Fibroblast of villous mesenchyme (primary cell): Measurements from ENCODE around the gene TRIM33. TPM values are rescaled to one million over a fixed set of nuclear protein-coding genes. Genes with fewer than 3 reads are reported as not detected.

Experiments used
- DNase-seq: peaks from one replicate; pipeline ENCODE4 v3.0.0-alpha.2; 2010; ENCODE audit warnings: low read depth
- H3K4me3 ChIP-seq: 2 replicates; pipeline ENCODE4 v1.5.1; 2011; ENCODE audit warnings: low read depth, mild to moderate bottlenecking, low read length
- CTCF ChIP-seq: IDR thresholded peaks from 2 replicates; pipeline ENCODE4 v1.5.1; 2012; ENCODE audit warnings: low read depth, mild to moderate bottlenecking, low read length; ENCODE audit not compliant: insufficient read depth
- total RNA-seq: library from RNA; depleted of rRNA; stranded (reverse); fragments of >200 nt; gene quantifications from 2 replicates; pipeline ENCODE4 v1.2.3, GENCODE V29; 2012

TRIM33 gene
- total RNA-seq, 1 donor, result 36.3 TPM

DNA sequence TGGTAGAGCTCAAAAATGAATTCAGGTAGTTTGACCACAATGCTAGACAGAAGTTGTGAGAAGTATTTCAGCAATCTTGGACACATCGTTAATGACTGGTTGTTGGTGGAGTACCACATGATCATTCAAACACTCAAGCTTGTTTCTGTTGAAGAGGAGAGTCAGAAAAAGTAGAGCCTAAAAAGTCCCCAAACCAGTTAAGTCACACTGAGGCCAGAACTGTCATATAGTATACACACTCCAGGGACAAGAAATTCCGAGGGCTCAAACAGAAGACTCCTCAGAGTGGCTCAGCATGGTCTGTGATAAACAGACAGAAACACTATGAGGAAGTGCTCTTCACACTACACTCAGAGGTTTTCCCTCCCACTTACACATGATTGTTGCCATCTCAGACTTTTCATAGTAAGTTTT, 5.8 kb downstream of the TRIM33 start:
- no peak overlapping the region for H3K4me3 ChIP-seq
- DNase-seq, result no peak
- no peak for TF ChIP-seq CTCF

GRCh38 chr1:114503916-114504422, 7.0 kb downstream of the TRIM33 start:
- no peak for TF ChIP-seq CTCF
- DNase-seq, result no peak
- H3K4me3 ChIP-seq, result no peak overlapping the region

DNA sequence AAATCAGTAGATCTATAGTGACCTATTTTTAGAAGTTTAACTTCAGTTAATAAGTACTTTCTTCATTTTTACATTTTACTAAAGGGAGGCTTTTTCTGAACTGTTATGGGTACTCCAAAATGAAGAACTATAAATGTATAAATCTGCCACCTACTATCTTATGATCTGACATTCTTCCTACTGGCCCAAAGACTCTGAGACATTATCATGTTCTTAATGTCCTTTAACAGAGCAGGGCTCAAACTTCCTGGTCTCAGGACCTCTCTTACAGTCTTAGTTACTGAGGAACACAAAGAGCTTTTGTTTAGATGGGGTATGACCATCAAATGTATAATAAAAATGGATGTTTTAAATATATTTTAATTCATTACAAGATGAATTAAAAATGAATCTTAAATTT, 8.9 kb downstream of the TRIM33 start:
- no peak for DNase-seq
- H3K4me3 ChIP-seq, result no peak overlapping the region
- no peak for TF ChIP-seq CTCF

DNA sequence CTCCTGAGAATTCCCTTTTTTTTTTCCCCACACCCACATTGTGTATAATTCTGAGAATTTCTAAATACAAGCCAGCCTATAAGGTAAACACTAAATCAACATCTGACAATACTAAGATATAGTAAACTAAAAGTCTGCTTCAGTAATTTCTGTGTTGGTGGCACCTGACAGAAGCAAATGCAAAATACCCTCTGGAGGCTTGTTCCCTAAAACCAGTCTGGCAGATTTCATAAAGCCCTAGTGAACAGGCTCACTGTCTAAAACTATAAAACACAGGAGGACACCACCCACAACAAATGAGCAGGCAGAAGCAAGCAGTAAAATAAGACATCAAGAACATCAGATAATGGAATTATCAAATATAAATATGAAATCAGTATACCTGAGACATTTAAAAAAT, 11.5 kb downstream of the TRIM33 start:
- no peak for TF ChIP-seq CTCF
- no peak for DNase-seq
- no peak overlapping the region for H3K4me3 ChIP-seq

DNA sequence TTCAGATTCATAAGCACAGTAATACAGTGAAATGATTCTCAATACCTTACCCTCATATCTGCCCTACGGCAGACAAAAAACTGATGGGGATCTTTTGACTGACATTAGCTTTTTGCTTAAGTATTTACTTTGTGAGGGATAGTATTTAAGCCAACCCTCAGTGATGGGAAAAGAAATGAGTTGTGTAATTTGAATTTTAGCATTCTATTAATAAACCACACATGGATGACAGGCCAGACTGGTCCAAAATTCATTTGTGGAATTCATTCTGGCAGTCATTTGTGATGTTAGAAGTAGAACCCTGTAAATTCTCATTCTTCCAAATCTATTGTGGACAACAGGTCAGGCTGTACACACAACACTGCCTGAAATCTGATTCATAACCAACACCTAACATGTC, 14.9 kb downstream of the TRIM33 start:
- TF ChIP-seq CTCF, result no peak
- DNase-seq, result no peak
- no peak overlapping the region for H3K4me3 ChIP-seq

GRCh38 chr1:114495486-114495885, 15.5 kb downstream of the TRIM33 start:
- DNase-seq, result no peak
- TF ChIP-seq CTCF, result no peak
- no peak overlapping the region for H3K4me3 ChIP-seq

DNA sequence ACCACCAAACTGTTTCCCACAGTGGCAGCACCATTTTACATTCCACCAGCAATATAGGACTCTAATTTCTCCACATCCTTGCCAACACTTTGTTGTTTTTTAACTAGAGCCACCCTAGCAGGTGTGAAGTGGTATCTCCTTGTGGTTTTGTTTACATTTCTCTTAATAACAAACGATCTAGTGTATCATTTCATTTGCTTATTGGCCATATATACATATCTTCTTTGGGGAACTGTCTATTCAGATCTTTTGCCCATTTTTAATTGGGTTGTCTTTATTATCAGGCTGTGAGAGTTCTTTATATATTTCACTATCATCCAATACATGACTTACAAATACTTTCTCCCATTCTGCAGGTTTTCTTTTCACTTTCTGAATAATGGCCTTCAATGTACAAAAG, 18.0 kb downstream of the TRIM33 start:
- TF ChIP-seq CTCF, result no peak
- no peak for DNase-seq
- H3K4me3 ChIP-seq, result no peak overlapping the region
